Activated naive CD4-positive, alpha-beta T cell treated with anti-CD3 and anti-CD28 coated beads for 36 hours (primary cell): ENCODE results near the gene RNF34. TPM values are rescaled to one million over a fixed set of nuclear protein-coding genes. Genes with fewer than 3 reads are reported as not detected.

Experiments
- microRNA-seq: library from miRNA; unstranded; fragments of <30 nt; microRNA quantifications from one replicate; pipeline ENCODE4 v1.2.0, GENCODE V29; 2022; ENCODE audit warnings: borderline microRNAs expressed, borderline replicate concordance
- total RNA-seq, 2 experiments: library from RNA; stranded (reverse); gene quantifications; one replicate each; pipeline ENCODE4 v1.2.3, GENCODE V29; 2021

RNF34 gene
- total RNA-seq, 2 experiments from 2014 or later = 54.1 to 57.0 TPM

Small RNA genes lying within 50 kb of the gene (microRNA-seq; reads per million reads assigned to microRNA genes)
- gene MIR7107 = not detected

Other genes with a start within 250 kb of the RNF34 start
- gene P2RX4, start 190.0 kb upstream of the RNF34 start, total RNA-seq = 10 to 100 TPM; 14.2 to 18.0 TPM
- 10 to 100 TPM; 14.8 to 18.8 TPM for gene CAMKK2, start 103.4 kb upstream of the RNF34 start, total RNA-seq
- 100 to 1,000 TPM; 117 to 119 TPM for gene ANAPC5, start 47.7 kb upstream of the RNF34 start, total RNA-seq
- 10 to 100 TPM; 22.7 to 23.8 TPM for gene KDM2B, start 180.9 kb downstream of the RNF34 start, total RNA-seq
- gene ORAI1, start 226.4 kb downstream of the RNF34 start, total RNA-seq = 10 to 100 TPM; 21.1 to 21.8 TPM